Progenitor cell of endocrine pancreas (in vitro differentiated cells): Measurements from ENCODE around the gene CYCS. TPM values are rescaled to one million over a fixed set of nuclear protein-coding genes. Genes with fewer than 3 reads are reported as not detected.

Source experiments
- DNase-seq: peaks from one replicate; pipeline ENCODE4 v3.0.0; 2021; ENCODE audit warnings: low spot score; ENCODE audit not compliant: unreplicated experiment
- H3K27ac Mint-ChIP-seq: 2 replicates; pipeline ENCODE4 v1.8.0; 2021; ENCODE audit warnings: mild to moderate bottlenecking, moderate library complexity, mixed read lengths
- H3K27me3 Mint-ChIP-seq: 2 replicates; pipeline ENCODE4 v1.8.0; 2021; ENCODE audit warnings: mixed read lengths
- H3K36me3 Mint-ChIP-seq: 2 replicates; pipeline ENCODE4 v1.8.0; 2022; ENCODE audit warnings: mixed read lengths; ENCODE audit not compliant: insufficient read depth
- H3K4me1 Mint-ChIP-seq: 2 replicates; pipeline ENCODE4 v1.8.0; 2021; ENCODE audit warnings: low read depth, mixed read lengths
- H3K4me3 Mint-ChIP-seq: 2 replicates; pipeline ENCODE4 v1.8.0; 2021; ENCODE audit warnings: low read depth, mild to moderate bottlenecking, moderate library complexity, mixed read lengths
- H3K9me3 Mint-ChIP-seq: 2 replicates; pipeline ENCODE4 v1.8.0; 2021; ENCODE audit warnings: low read depth, mixed read lengths
- total RNA-seq: library from RNA; stranded (reverse); gene quantifications from 2 replicates; pipeline ENCODE4 v1.2.1, GENCODE V29; 2021
- TF ChIP-seq, protein P1 (sequence below): fragments of 200-600 bp; sonication (generic); IDR thresholded peaks from one replicate; pipeline ENCODE4 v1.5.0; 2021; ENCODE audit warnings: antibody characterized with exemption, mild to moderate bottlenecking; ENCODE audit not compliant: unreplicated experiment

Gene CYCS
- total RNA-seq, 1 donor from 2014 or later, result 62.3 TPM

DNA sequence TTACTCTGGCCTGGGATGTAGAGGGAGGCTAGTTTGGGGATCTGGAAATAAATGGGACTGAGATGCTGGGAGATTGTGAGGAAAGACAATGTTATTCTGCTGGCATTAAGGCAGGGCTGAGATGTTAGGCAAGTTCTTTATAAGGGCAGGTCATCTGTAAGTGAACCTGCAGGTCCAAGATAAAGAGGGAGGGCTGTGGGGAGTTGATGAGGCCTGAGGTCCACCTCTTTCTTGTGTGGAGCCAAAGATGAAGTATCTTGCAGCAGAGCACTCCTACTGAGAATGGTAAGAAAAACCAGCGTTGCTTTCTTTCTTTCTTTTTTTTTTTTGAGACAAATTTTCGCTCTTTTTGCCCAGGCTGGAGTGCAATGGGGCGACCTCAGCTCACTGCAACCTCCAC, 19.1 kb downstream of the CYCS start:
- TF ChIP-seq, protein P1, sequence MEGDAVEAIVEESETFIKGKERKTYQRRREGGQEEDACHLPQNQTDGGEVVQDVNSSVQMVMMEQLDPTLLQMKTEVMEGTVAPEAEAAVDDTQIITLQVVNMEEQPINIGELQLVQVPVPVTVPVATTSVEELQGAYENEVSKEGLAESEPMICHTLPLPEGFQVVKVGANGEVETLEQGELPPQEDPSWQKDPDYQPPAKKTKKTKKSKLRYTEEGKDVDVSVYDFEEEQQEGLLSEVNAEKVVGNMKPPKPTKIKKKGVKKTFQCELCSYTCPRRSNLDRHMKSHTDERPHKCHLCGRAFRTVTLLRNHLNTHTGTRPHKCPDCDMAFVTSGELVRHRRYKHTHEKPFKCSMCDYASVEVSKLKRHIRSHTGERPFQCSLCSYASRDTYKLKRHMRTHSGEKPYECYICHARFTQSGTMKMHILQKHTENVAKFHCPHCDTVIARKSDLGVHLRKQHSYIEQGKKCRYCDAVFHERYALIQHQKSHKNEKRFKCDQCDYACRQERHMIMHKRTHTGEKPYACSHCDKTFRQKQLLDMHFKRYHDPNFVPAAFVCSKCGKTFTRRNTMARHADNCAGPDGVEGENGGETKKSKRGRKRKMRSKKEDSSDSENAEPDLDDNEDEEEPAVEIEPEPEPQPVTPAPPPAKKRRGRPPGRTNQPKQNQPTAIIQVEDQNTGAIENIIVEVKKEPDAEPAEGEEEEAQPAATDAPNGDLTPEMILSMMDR, result no peak
- H3K4me1 Mint-ChIP-seq, result no peaks in the 10 kb centered on the region
- H3K9me3 Mint-ChIP-seq, result peaks cover 6% of the 10 kb centered on the region
- H3K27ac Mint-ChIP-seq, result no peak overlapping the region
- H3K4me3 Mint-ChIP-seq, result no peak overlapping the region
- H3K36me3 Mint-ChIP-seq, result no peaks in the 10 kb centered on the region
- no peaks in the 10 kb centered on the region for H3K27me3 Mint-ChIP-seq
- DNase-seq, result no peak

DNA sequence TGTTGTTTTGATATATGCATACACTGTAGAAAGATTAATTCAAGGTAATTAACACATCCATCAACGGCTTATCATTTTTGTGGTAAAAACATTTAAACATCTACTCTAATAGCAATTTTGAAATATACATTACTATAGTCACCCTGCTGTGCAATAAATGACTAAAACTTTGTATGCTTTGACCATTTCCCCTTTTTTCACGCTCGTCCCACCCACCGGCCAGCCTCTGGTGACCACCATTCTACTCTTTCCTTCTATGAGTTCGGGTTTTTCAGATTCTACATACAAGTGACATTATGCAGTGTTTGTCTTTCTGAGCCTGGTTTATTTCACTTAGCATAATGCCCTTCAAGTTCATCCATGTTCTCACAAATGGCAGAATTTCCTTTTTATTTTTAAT, 21.3 kb downstream of the CYCS start:
- no peak overlapping the region for H3K27ac Mint-ChIP-seq
- H3K27me3 Mint-ChIP-seq, result no peaks in the 10 kb centered on the region
- no peak overlapping the region for H3K4me3 Mint-ChIP-seq
- DNase-seq, result no peak
- TF ChIP-seq, protein P1, result no peak
- H3K36me3 Mint-ChIP-seq, result no peaks in the 10 kb centered on the region
- H3K4me1 Mint-ChIP-seq, result no peaks in the 10 kb centered on the region
- H3K9me3 Mint-ChIP-seq, result no peaks in the 10 kb centered on the region

DNA sequence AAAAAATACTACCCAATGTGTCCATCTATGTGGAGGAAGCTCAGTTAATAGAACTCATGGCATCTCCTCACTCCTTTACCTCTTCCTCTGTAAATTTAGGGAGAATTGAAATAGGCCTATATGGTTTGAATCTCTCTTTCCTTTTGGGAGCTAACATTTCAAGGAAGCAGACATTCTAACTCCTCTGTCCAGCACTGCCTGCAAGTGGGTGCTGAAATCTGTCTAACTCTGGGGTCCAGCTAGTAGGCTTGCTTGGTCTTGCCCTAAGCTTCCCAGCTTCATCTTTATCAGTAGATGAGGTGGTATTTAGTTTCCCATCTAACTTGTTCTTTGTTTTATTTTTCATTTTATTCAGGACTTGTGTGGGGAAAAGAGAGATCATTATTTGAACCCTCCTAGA, 23.2 kb downstream of the CYCS start:
- DNase-seq, result no peak
- peaks cover 3% of the 10 kb centered on the region for H3K9me3 Mint-ChIP-seq
- H3K36me3 Mint-ChIP-seq, result no peaks in the 10 kb centered on the region
- TF ChIP-seq, protein P1, result no peak
- H3K4me3 Mint-ChIP-seq, result no peak overlapping the region
- no peaks in the 10 kb centered on the region for H3K4me1 Mint-ChIP-seq
- no peak overlapping the region for H3K27ac Mint-ChIP-seq
- H3K27me3 Mint-ChIP-seq, result no peaks in the 10 kb centered on the region

DNA sequence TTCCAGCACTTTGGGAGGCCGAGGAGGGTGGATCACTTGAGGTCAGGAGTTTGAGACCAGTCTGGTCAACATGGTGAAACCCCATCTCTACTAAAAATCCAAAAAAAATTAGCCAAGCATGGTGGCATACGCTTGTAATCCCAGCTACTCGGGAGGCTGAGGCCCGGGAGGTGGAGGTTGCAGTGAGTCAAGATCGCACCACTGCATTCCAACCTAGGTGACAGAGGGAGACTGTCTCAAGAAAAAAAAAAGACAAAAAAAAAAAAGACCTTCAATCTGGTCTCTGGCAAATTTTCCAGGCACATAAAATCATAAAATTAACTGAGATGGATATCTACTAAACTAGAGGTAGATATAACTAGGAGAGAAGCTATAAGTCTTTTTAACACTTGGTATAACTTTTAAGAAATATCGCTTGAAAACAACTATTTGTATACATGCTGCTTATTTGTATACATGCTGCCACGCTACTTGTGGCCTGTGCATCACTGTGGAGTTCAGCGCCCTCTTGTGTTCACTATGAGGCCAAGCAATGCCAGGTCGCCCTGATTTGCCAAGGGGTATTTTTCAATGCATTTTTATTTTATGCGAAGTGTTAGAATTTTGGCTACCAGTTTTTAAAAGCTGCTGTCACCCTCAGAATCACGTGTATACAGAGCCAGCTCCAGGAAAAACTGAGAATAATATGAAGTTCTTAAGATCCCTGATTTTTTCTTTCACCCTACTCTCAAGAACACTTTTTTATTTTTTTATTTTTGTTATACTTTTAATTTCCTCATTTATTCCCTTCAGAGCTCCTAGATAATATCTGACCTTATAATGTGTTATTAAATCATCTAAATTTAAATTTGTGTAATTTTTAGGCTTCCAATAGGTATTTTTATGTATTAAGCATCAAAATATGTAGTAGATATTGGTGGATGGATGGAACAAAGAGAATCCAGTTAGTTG, 26.7 kb downstream of the CYCS start:
- peaks cover 3% of the 10 kb centered on the region for H3K9me3 Mint-ChIP-seq
- H3K4me3 Mint-ChIP-seq, result no peak overlapping the region
- no peaks in the 10 kb centered on the region for H3K36me3 Mint-ChIP-seq
- no peak overlapping the region for H3K27ac Mint-ChIP-seq
- TF ChIP-seq, protein P1, result peak; percentile 92
- peak; percentile 24 for DNase-seq
- no peaks in the 10 kb centered on the region for H3K27me3 Mint-ChIP-seq
- peaks cover 1% of the 10 kb centered on the region for H3K4me1 Mint-ChIP-seq

DNA sequence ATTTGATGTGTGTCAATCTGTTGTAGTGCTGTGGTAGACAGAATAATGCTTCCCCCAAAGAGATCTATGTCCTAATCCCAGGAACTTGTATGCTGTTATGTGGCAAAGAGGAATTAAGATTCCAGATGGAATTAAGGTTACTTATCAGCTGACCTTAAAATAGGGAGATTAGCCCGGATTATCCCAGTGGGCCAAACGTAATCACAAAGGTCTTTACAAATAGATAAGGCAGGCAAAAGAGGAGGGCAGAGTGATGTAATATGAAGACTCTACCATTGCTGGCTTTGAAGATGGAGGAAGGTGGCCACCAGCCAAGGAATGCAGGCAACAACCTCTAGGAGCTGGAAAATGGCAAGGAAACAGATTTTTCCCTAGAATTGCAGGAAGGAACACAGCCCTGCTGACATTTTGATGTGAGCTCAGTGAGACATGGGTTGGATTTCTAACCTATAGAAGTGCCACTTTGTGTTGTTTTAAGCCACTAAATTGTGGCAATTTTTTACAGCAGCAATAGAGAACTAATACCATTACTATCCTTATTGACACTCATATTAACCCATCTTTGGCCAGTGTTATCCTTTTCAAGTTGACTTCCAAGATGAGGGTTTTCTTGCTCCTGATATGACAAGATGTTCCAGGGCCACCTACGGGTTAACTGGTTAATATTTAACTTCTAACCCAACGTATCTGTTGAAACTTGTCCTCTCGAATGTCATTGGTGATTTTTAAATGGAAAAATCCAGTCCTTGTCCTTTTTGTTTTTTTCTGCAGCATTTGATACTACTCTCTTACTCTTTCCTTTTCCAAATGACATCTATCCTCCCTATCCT, 29.3 kb downstream of the CYCS start:
- H3K4me1 Mint-ChIP-seq, result peaks cover 1% of the 10 kb centered on the region
- peaks cover 3% of the 10 kb centered on the region for H3K9me3 Mint-ChIP-seq
- TF ChIP-seq, protein P1, result no peak
- no peaks in the 10 kb centered on the region for H3K27me3 Mint-ChIP-seq
- H3K4me3 Mint-ChIP-seq, result no peak overlapping the region
- no peak for DNase-seq
- no peaks in the 10 kb centered on the region for H3K36me3 Mint-ChIP-seq
- no peak overlapping the region for H3K27ac Mint-ChIP-seq
